K562 (cell line): ENCODE data around the gene ARHGAP18. TPM values are rescaled to one million over a fixed set of nuclear protein-coding genes. Genes with fewer than 3 reads are reported as not detected.

Experiments
- ATAC-seq: fragments of 200-7000 bp; cut with Tn5 transposase; 3 replicates; pipeline ENCODE4 v1.9.1; 2020; ENCODE audit warnings: moderate library complexity
- BruUV-seq: library from RNA; stranded (reverse); fragments of 400-500 nt; replicated peaks from 2 replicates; lab custom pipeline; 2021; lab: Mats Ljungman, UMichigan
- CTCF ChIA-PET: fragments of 300-600 bp; formaldehyde crosslinking; extraction: SDS; loops from one replicate; lab custom pipeline; 2021; ENCODE audit warnings: low intra/inter-chr PET ratio; lab: Yijun Ruan, JAX
- POLR2A ChIA-PET: fragments of 300-600, 350-650 bp; sonication (Branson Sonifier 250); formaldehyde crosslinking; extraction: SDS; loops from one replicate; lab custom pipeline; 2021; ENCODE audit warnings: antibody characterized with exemption, inconsistent platforms; lab: Yijun Ruan, JAX
- DNase-seq, 4 experiments: peaks; one replicate each; pipeline versions ENCODE4 v3.0.0 to v3.0.0-alpha.2; 2011 to 2018; ENCODE audit warnings: low spot score in 3 of 4, mixed read lengths in 3 of 4; ENCODE audit errors: extremely low read depth in 1 of 4
- FAIRE-seq: peaks from 2 replicates; lab custom pipeline; 2011; peaks lifted over from hg19 to GRCh38; lab: Jason Lieb, UNC
- H2AFZ ChIP-seq: 2 replicates; pipeline ENCODE4 v1.6.0; 2011; ENCODE audit warnings: low read depth, low read length, control low read depth, inconsistent platforms
- H3K27ac ChIP-seq: fragments of 200-600 bp; 3 replicates; pipeline ENCODE4 v1.8.0; 2011; ENCODE audit warnings: low read depth, mild to moderate bottlenecking, control low read depth, inconsistent platforms, low read length, moderate library complexity, mixed read lengths; ENCODE audit errors: extremely low read depth
- H3K27me3 ChIP-seq, 2 experiments: fragments of 300-600 bp in 1 of 2; 2 replicates in 1 of 2; 3 replicates in 1 of 2; pipeline versions ENCODE4 v1.6.0 to v1.8.0; 2011; ENCODE audit warnings: inconsistent platforms in 2 of 2, low read length in 2 of 2, mild to moderate bottlenecking in 1 of 2, mixed read lengths in 1 of 2, moderate library complexity in 1 of 2; ENCODE audit not compliant: control insufficient read depth in 2 of 2, insufficient read depth in 2 of 2
- H3K36me3 ChIP-seq: fragments of 300-600 bp; 3 replicates; pipeline ENCODE4 v1.8.0; 2011; ENCODE audit warnings: mild to moderate bottlenecking, low read length, inconsistent platforms; ENCODE audit not compliant: control insufficient read depth, insufficient read depth
- H3K4me1 ChIP-seq, 2 experiments: fragments of 200-600 bp in 1 of 2; replicated peaks in 1 of 2; 2 replicates in 1 of 2; 3 replicates in 1 of 2; pipeline versions ENCODE4 v1.5.1 to v1.8.0; 2011; ENCODE audit warnings: inconsistent platforms in 2 of 2, low read length in 2 of 2, mild to moderate bottlenecking in 1 of 2, mixed read lengths in 1 of 2, moderate library complexity in 1 of 2; ENCODE audit not compliant: control insufficient read depth in 2 of 2, insufficient read depth in 2 of 2
- H3K4me2 ChIP-seq: 2 replicates; pipeline ENCODE4 v1.6.1; 2011; ENCODE audit warnings: low read length, control low read depth, inconsistent platforms, mixed read lengths; ENCODE audit not compliant: insufficient read depth
- H3K4me3 ChIP-seq: fragments of 200-600 bp; sonication (generic), shearing (Covaris generic); 2 replicates; pipeline ENCODE4 v1.5.1; 2016; ENCODE audit warnings: control low read depth, inconsistent platforms
- H3K79me2 ChIP-seq: fragments of 200-600 bp; 3 replicates; pipeline ENCODE4 v1.8.0; 2011; ENCODE audit warnings: low read length, inconsistent platforms; ENCODE audit not compliant: control insufficient read depth, insufficient read depth
- H3K9ac ChIP-seq, 2 experiments: 2 replicates each; pipeline versions ENCODE4 v1.6.0 to v1.6.1; 2011; ENCODE audit warnings: low read depth in 2 of 2, low read length in 2 of 2, control low read depth in 1 of 2, inconsistent platforms in 1 of 2, mild to moderate bottlenecking in 1 of 2, mixed read lengths in 1 of 2; ENCODE audit not compliant: insufficient read depth in 1 of 2
- H3K9me1 ChIP-seq: one replicate; pipeline ENCODE4 v1.6.0; 2011; ENCODE audit warnings: inconsistent platforms, mild to moderate bottlenecking, low read length, moderate library complexity; ENCODE audit not compliant: control insufficient read depth, insufficient read depth
- H3K9me3 ChIP-seq: replicated peaks from 2 replicates; pipeline ENCODE4 v1.5.1; 2011; ENCODE audit warnings: low read depth, low read length, inconsistent platforms; ENCODE audit not compliant: control insufficient read depth, insufficient read depth
- H4K20me1 ChIP-seq: replicated peaks from 2 replicates; pipeline ENCODE4 v1.6.1; 2011; ENCODE audit warnings: low read length, inconsistent platforms, mixed read lengths; ENCODE audit not compliant: control insufficient read depth, insufficient read depth
- BRD4 ChIP-seq: fragments of 200-600 bp; sonication (generic); IDR thresholded peaks from 2 replicates; pipeline ENCODE4 v1.6.1; 2017; ENCODE audit warnings: inconsistent platforms
- CEBPG ChIP-seq, 3 experiments: fragments of 200-800 bp in 1 of 3; sonication (Bioruptor generic) in 1 of 3; sonication (generic) in 1 of 3; formaldehyde crosslinking in 1 of 3; IDR thresholded peaks in 2 of 3; conservative IDR thresholded peaks in 1 of 3; 2 replicates each; pipeline versions ENCODE4 v1.6.1 to v1.8.0; 2016 to 2022; ENCODE audit warnings: missing compliant biosample characterization in 2 of 3, missing genetic modification characterization in 2 of 3, mild to moderate bottlenecking in 1 of 3, missing genetic modification reagents in 1 of 3
- CXXC5 ChIP-seq: fragments of 250-450 bp; sonication (Bioruptor Pico); IDR thresholded peaks from 2 replicates; pipeline ENCODE4 v1.8.0; 2022; ENCODE audit warnings: inconsistent platforms, mild to moderate bottlenecking, moderate library complexity
- EP400 ChIP-seq: fragments of 450-650 bp; IDR thresholded peaks from 2 replicates; pipeline ENCODE4 v1.6.1; 2017; ENCODE audit warnings: antibody characterized with exemption, mild to moderate bottlenecking, moderate library complexity
- FOSL1 ChIP-seq: fragments of 200-800 bp; sonication (Bioruptor generic); conservative IDR thresholded peaks from 2 replicates; pipeline ENCODE4 v1.6.1; 2016; ENCODE audit warnings: missing genetic modification characterization, missing compliant biosample characterization
- SOX6 ChIP-seq: fragments of 450-650 bp; IDR thresholded peaks from 2 replicates; pipeline ENCODE4 v1.6.1; 2014; ENCODE audit warnings: mild to moderate bottlenecking
- ZNF3 ChIP-seq: fragments of 250-450 bp; sonication (Bioruptor Pico); IDR thresholded peaks from 2 replicates; pipeline ENCODE4 v1.5.0; 2021; ENCODE audit warnings: mild to moderate bottlenecking, moderate library complexity
- ZNF589 ChIP-seq: fragments of 200-800 bp; sonication (Bioruptor generic); IDR thresholded peaks from 2 replicates; pipeline ENCODE4 v1.6.1; 2016; ENCODE audit warnings: low read depth, missing genetic modification characterization, missing compliant biosample characterization
- WGBS: fragments of 100-300 bp; shearing (Covaris generic); methylation state at CpG from one replicate; pipeline ENCODE4 v1.1.6; 2016; ENCODE audit warnings: low coverage, mixed read lengths; ENCODE audit not compliant: insufficient coverage; ENCODE audit errors: missing lambda C conversion rate; 5-methylcytosine and 5-hydroxymethylcytosine counted together
- in situ Hi-C: fragments of 300-500 bp; cut with MboI; formaldehyde crosslinking; loops from 4 replicates; pipeline ENCODE4 v1.15.0; 2018; ENCODE audit warnings: inconsistent platforms, mixed read lengths
- intact Hi-C: fragments of 100-400 bp; cut with micrococcal nuclease; formaldehyde crosslinking; loops from 2 replicates; pipeline ENCODE4 v1.14.2; 2022
- polyA plus RNA-seq, 8 experiments: library from polyadenylated mRNA; depleted of rRNA in 4 of 8; stranded (reverse) in 5 of 8; unstranded in 3 of 8; fragments of >200 nt; fragmentation: Nextera tagmentation in 2 of 8; fragmentation: Illumina TruSeq in 1 of 8; extraction: Ambion mirVana in 2 of 8; extraction: Trizol in 1 of 8; gene quantifications; 2 replicates each; pipeline versions ENCODE4 v1.2.1 to v1.2.3, GENCODE V29; 2011 to 2014; ENCODE audit warnings: inconsistent platforms in 1 of 8, missing spikeins in 1 of 8
- total RNA-seq, 7 experiments: library from RNA; depleted of rRNA in 6 of 7; stranded (reverse); fragments of >200 nt in 6 of 7; fragmentation: Illumina TruSeq in 2 of 7; extraction: Trizol in 2 of 7; gene quantifications; 2 replicates each; pipeline versions ENCODE4 v1.2.1 to v1.2.3, GENCODE V29; 2011 to 2021; ENCODE audit warnings: low replicate concordance in 1 of 7
- TF ChIP-seq, protein P1 (sequence below), 2 experiments: fragments of 450-650 bp in 1 of 2; sonication (generic) in 1 of 2; formaldehyde crosslinking in 1 of 2; IDR thresholded peaks; 2 replicates each; pipeline versions ENCODE4 v1.7.1 to v1.9.0; 2016 to 2022; ENCODE audit warnings: inconsistent platforms in 1 of 2, mild to moderate bottlenecking in 1 of 2, missing genetic modification reagents in 1 of 2
- TF ChIP-seq, protein P2 (sequence below): fragments of 450-650 bp; IDR thresholded peaks from 2 replicates; pipeline ENCODE4 v1.6.1; 2017; ENCODE audit warnings: antibody characterized with exemption

Gene ARHGAP18
- total and polyA plus RNA-seq, 9 of the 15 experiments (the other 6 are each of a cell fraction or from before 2014, with no cell fraction given): 13.3 to 29.7 (median 21.1) TPM

- BruUV-seq: no TSS peak
- Histone ChIP-seq H3K4me1 (peaks cover 0 to 33% of the 10 kb centered on the region in 2 experiments; a peak in 4 of 5 replicates), H4K20me1 (no peaks in the 10 kb centered on the region), H2AFZ (peak overlapping the region; percentile 77; the same call in 1 of the 2 replicates), H3K9ac (no peak overlapping the region), H3K79me2 (no peaks in the 10 kb centered on the region), H3K36me3 (no peaks in the 10 kb centered on the region; the same call in 2 of the 3 replicates), H3K27ac (no peak overlapping the region), H3K4me3 (no peak overlapping the region), H3K4me2 (no peak overlapping the region), H3K9me3 (no peaks in the 10 kb centered on the region), H3K9me1 (no peaks in the 10 kb centered on the region), H3K27me3 (no peaks in the 10 kb centered on the region)
- ATAC-seq: no peak
- FAIRE-seq: no peak
- ChIA-PET CTCF (no interaction called here), POLR2A (interaction anchor here (0.5 to 2.3 kb wide), 6 partner anchors 8 to 35 kb away, joined by 3 to 8 read pairs (median 4); partner anchors contain the start of gene ARHGAP18)
- intact Hi-C loops: no loop called here
- in situ Hi-C loops: loop anchor here (10.0 kb wide), 1 partner anchor 150 kb away; no protein-coding TSS in a partner anchor
- no peak for DNase-seq
- WGBS: 29% methylated on average over 6 of the region's 6 CpGs
- TF ChIP-seq SOX6 (0 out of 2 replicates have a peak, but pooled peaks have one; percentile 2), CEBPG (CRISPR knock-in tag; IDR thresholded peaks at IDR 0.05) (no peak), CEBPG (tag; conservative IDR thresholded peaks at IDR 0.05 in 1 of 2, IDR thresholded peaks at IDR 0.05 in 1 of 2) (no peak), ZNF3 (CRISPR knock-in tag) (peak; percentile 21; the same call in 1 of the 2 replicates), FOSL1 (peak; percentile 75), CXXC5 (CRISPR knock-in tag) (0 out of 2 replicates have a peak, but pooled peaks have one; percentile 2), ZNF589 (0 out of 2 replicates have a peak, but pooled peaks have one; percentile 1), EP400 (no peak), BRD4 (peak; percentile 49; the same call in 1 of the 2 replicates)
- TF ChIP-seq, protein P1, sequence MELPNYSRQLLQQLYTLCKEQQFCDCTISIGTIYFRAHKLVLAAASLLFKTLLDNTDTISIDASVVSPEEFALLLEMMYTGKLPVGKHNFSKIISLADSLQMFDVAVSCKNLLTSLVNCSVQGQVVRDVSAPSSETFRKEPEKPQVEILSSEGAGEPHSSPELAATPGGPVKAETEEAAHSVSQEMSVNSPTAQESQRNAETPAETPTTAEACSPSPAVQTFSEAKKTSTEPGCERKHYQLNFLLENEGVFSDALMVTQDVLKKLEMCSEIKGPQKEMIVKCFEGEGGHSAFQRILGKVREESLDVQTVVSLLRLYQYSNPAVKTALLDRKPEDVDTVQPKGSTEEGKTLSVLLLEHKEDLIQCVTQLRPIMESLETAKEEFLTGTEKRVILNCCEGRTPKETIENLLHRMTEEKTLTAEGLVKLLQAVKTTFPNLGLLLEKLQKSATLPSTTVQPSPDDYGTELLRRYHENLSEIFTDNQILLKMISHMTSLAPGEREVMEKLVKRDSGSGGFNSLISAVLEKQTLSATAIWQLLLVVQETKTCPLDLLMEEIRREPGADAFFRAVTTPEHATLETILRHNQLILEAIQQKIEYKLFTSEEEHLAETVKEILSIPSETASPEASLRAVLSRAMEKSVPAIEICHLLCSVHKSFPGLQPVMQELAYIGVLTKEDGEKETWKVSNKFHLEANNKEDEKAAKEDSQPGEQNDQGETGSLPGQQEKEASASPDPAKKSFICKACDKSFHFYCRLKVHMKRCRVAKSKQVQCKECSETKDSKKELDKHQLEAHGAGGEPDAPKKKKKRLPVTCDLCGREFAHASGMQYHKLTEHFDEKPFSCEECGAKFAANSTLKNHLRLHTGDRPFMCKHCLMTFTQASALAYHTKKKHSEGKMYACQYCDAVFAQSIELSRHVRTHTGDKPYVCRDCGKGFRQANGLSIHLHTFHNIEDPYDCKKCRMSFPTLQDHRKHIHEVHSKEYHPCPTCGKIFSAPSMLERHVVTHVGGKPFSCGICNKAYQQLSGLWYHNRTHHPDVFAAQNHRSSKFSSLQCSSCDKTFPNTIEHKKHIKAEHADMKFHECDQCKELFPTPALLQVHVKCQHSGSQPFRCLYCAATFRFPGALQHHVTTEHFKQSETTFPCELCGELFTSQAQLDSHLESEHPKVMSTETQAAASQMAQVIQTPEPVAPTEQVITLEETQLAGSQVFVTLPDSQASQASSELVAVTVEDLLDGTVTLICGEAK (IDR thresholded peaks at IDR 0.05): peak; percentile 87
- TF ChIP-seq, protein P1 (CRISPR knock-in tag; IDR thresholded peaks at IDR 0.05): no peak
- TF ChIP-seq, protein P2, sequence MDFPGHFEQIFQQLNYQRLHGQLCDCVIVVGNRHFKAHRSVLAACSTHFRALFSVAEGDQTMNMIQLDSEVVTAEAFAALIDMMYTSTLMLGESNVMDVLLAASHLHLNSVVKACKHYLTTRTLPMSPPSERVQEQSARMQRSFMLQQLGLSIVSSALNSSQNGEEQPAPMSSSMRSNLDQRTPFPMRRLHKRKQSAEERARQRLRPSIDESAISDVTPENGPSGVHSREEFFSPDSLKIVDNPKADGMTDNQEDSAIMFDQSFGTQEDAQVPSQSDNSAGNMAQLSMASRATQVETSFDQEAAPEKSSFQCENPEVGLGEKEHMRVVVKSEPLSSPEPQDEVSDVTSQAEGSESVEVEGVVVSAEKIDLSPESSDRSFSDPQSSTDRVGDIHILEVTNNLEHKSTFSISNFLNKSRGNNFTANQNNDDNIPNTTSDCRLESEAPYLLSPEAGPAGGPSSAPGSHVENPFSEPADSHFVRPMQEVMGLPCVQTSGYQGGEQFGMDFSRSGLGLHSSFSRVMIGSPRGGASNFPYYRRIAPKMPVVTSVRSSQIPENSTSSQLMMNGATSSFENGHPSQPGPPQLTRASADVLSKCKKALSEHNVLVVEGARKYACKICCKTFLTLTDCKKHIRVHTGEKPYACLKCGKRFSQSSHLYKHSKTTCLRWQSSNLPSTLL: peak; percentile 75
Observed at GRCh38 chr6:129744880-129745237, 34.9 kb upstream of the ARHGAP18 start.
